GM12878 (cell line): ENCODE data around the gene CSMD2. TPM values are rescaled to one million over a fixed set of nuclear protein-coding genes. Genes with fewer than 3 reads are reported as not detected.

Source experiments
- ATAC-seq: fragments of 200-7000 bp; cut with Tn5 transposase; 3 replicates; pipeline ENCODE4 v1.9.1; 2020; ENCODE audit warnings: mild to moderate bottlenecking, moderate library complexity
- BruUV-seq: library from RNA; stranded (reverse); fragments of 400-500 nt; replicated peaks from 2 replicates; lab custom pipeline; 2021; lab: Mats Ljungman, UMichigan
- CTCF ChIA-PET: fragments of 300-600 bp; sonication (Branson Sonifier 250); formaldehyde crosslinking; extraction: SDS; loops from one replicate; lab custom pipeline; 2021; ENCODE audit warnings: inconsistent platforms; lab: Yijun Ruan, JAX
- POLR2A ChIA-PET: fragments of 350-600 bp; formaldehyde crosslinking; extraction: SDS; loops from one replicate; lab custom pipeline; 2021; ENCODE audit warnings: inconsistent platforms; lab: Charles Lee
- RAD21 ChIA-PET: fragments of 300-600 bp; sonication (Branson Sonifier 250); formaldehyde crosslinking; loops from one replicate; lab custom pipeline; 2023; ENCODE audit warnings: antibody characterized with exemption; ENCODE audit not compliant: unreplicated experiment; lab: Charles Lee
- SMC1A ChIA-PET: fragments of 300-600 bp; sonication (Branson Sonifier 250); formaldehyde crosslinking; loops from one replicate; lab custom pipeline; 2023; ENCODE audit not compliant: unreplicated experiment, uncharacterized antibody; lab: Charles Lee
- DNase-seq: peaks from one replicate; pipeline ENCODE4 v3.0.0-alpha.2; 2011; ENCODE audit warnings: low read depth, low spot score
- FAIRE-seq: peaks from 3 replicates; lab custom pipeline; 2011; peaks lifted over from hg19 to GRCh38; lab: Jason Lieb, UNC
- H2AFZ ChIP-seq: 2 replicates; pipeline ENCODE4 v1.6.0; 2011; ENCODE audit warnings: low read depth, low read length, control low read depth; ENCODE audit not compliant: control insufficient read depth
- H3K27ac ChIP-seq: 2 replicates; pipeline ENCODE4 v1.5.1; 2011; ENCODE audit warnings: control low read depth; ENCODE audit not compliant: control insufficient read depth, insufficient read depth
- H3K27me3 ChIP-seq, 2 experiments: replicated peaks in 1 of 2; 2 replicates each; pipeline versions ENCODE4 v1.6.0 to v1.6.1; 2011; ENCODE audit warnings: low read length in 1 of 2; ENCODE audit not compliant: control insufficient read depth in 2 of 2, insufficient read depth in 2 of 2
- H3K36me3 ChIP-seq, 2 experiments: 2 replicates each; pipeline ENCODE4 v1.5.1; 2011; ENCODE audit warnings: low read length in 1 of 2; ENCODE audit not compliant: control insufficient read depth in 2 of 2, insufficient read depth in 2 of 2
- H3K4me1 ChIP-seq: 2 replicates; pipeline ENCODE4 v1.6.1; 2011; ENCODE audit warnings: mild to moderate bottlenecking, low read length, moderate library complexity, mixed read lengths; ENCODE audit not compliant: control insufficient read depth, insufficient read depth
- H3K4me2 ChIP-seq: 2 replicates; pipeline ENCODE4 v1.6.0; 2011; ENCODE audit warnings: control low read depth; ENCODE audit not compliant: control insufficient read depth, insufficient read depth
- H3K4me3 ChIP-seq: fragments of 200-600 bp; sonication (generic); 2 replicates; pipeline ENCODE4 v1.5.1; 2016
- H3K79me2 ChIP-seq: 2 replicates; pipeline ENCODE4 v1.6.0; 2011; ENCODE audit warnings: low read length; ENCODE audit not compliant: control insufficient read depth, insufficient read depth
- H3K9ac ChIP-seq: 2 replicates; pipeline ENCODE4 v1.8.0; 2011; ENCODE audit warnings: low read length, control low read depth, mixed read lengths; ENCODE audit not compliant: control insufficient read depth, insufficient read depth
- H3K9me3 ChIP-seq: replicated peaks from 3 replicates; pipeline ENCODE4 v1.5.1; 2011; ENCODE audit warnings: mild to moderate bottlenecking, low read length; ENCODE audit not compliant: control insufficient read depth, insufficient read depth
- H4K20me1 ChIP-seq: 2 replicates; pipeline ENCODE4 v1.6.0; 2011; ENCODE audit not compliant: control insufficient read depth, insufficient read depth
- CBFB ChIP-seq: IDR thresholded peaks from 2 replicates; pipeline ENCODE4 v1.6.1; 2016; ENCODE audit warnings: antibody characterized with exemption, low read depth
- CBX3 ChIP-seq: fragments of 200-600 bp; sonication (generic); IDR thresholded peaks from 2 replicates; pipeline ENCODE4 v1.6.1; 2016; ENCODE audit warnings: low read depth, borderline replicate concordance
- JUND ChIP-seq: IDR thresholded peaks from 2 replicates; pipeline ENCODE4 v1.6.1; 2012; ENCODE audit warnings: low read depth, mild to moderate bottlenecking, low read length, improper control_type of control experiment, moderate library complexity
- MYB ChIP-seq: fragments of 150-350 bp; IDR thresholded peaks from 2 replicates; pipeline ENCODE4 v1.6.1; 2014; ENCODE audit warnings: mild to moderate bottlenecking, low read depth, low read length, borderline replicate concordance
- NRF1 ChIP-seq: conservative IDR thresholded peaks from 2 replicates; pipeline ENCODE4 v1.6.1; 2011; ENCODE audit warnings: mild to moderate bottlenecking, low read depth, low read length, improper control_type of control experiment
- POLR2AphosphoS2 ChIP-seq: IDR thresholded peaks from 2 replicates; pipeline ENCODE4 v1.6.1; 2011; ENCODE audit warnings: low read depth, mild to moderate bottlenecking, low read length, improper control_type of control experiment, moderate library complexity
- RFX5 ChIP-seq: IDR thresholded peaks from 2 replicates; pipeline ENCODE4 v1.6.1; 2011; ENCODE audit warnings: low read depth, low read length, improper control_type of control experiment
- SIX5 ChIP-seq: IDR thresholded peaks from 2 replicates; pipeline ENCODE4 v1.6.1; 2011; ENCODE audit warnings: mild to moderate bottlenecking, low read depth, low read length, moderate library complexity; ENCODE audit not compliant: severe bottlenecking
- SREBF1 ChIP-seq: IDR thresholded peaks from 2 replicates; pipeline ENCODE4 v1.6.1; 2012; ENCODE audit warnings: mild to moderate bottlenecking, low read length
- WGBS: methylation state at CpG from one replicate; pipeline ENCODE4 v1.1.6; 2016; ENCODE audit warnings: low lambda C conversion rate; ENCODE audit not compliant: insufficient replicate concordance, insufficient coverage; ENCODE audit errors: missing lambda C conversion rate; 5-methylcytosine and 5-hydroxymethylcytosine counted together
- in situ Hi-C: fragments of 300-500 bp; cut with MboI; formaldehyde crosslinking; loops from 9 replicates; pipeline ENCODE4 v1.14.3; 2018; ENCODE audit warnings: mixed read lengths
- intact Hi-C: fragments of 100-400 bp; cut with micrococcal nuclease; formaldehyde crosslinking; loops from one replicate; pipeline ENCODE4 v1.14.2; 2022; ENCODE audit not compliant: unreplicated experiment
- polyA plus RNA-seq, 11 experiments: library from polyadenylated mRNA; depleted of rRNA in 4 of 11; unstranded in 6 of 11; stranded (reverse) in 5 of 11; fragments of >200 nt; fragmentation: Nextera tagmentation in 4 of 11; fragmentation: Illumina TruSeq in 1 of 11; extraction: Ambion mirVana in 4 of 11; extraction: Trizol in 1 of 11; gene quantifications; 1 replicate in 1 of 11; 2 replicates in 10 of 11; pipeline versions ENCODE4 v1.2.1 to v1.2.3, GENCODE V29; 2011 to 2016; ENCODE audit warnings: inconsistent platforms in 2 of 11, missing spikeins in 2 of 11, low read depth in 1 of 11
- total RNA-seq, 4 experiments: library from RNA; depleted of rRNA in 3 of 4; stranded (reverse); fragments of >200 nt in 3 of 4; fragmentation: Illumina TruSeq in 1 of 4; extraction: Trizol in 1 of 4; gene quantifications; 2 replicates each; pipeline versions ENCODE4 v1.2.1 to v1.2.3, GENCODE V29; 2013 to 2021
- TF ChIP-seq, protein P1 (sequence below): fragments of 150-350 bp; IDR thresholded peaks from 2 replicates; pipeline ENCODE4 v1.6.1; 2014; ENCODE audit warnings: mild to moderate bottlenecking, low read depth, low read length
- TF ChIP-seq, protein P2 (sequence below): fragments of 450-650 bp; IDR thresholded peaks from 2 replicates; pipeline ENCODE4 v1.6.1; 2017; ENCODE audit warnings: low read depth, mild to moderate bottlenecking, moderate library complexity

The CSMD2 gene
- total and polyA plus RNA-seq, 10 of the 15 experiments (the other 5 are each of a cell fraction or from before 2014, with no cell fraction given) = under 0.01 TPM; not detected in 9

DNA sequence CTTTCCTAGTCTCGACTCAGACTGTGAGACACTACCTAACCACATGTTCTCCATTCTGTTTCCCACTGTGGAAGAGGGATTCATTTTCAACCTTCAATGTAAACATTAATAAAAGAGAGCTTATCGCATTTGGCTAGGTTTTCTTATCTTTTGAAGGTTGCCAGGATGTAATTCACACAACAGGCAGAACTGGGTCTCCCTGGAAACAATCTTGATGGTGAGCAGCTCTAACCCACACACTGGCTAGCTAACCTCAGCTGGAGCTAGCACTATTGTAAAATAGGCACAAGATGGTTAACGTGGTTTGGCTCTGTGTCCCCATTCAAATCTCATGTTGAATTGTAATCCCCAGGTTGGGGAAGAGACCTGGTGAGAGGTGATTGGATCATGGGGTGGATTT lies 617.5 kb downstream of the CSMD2 start (continued):
- TF ChIP-seq, protein P1, sequence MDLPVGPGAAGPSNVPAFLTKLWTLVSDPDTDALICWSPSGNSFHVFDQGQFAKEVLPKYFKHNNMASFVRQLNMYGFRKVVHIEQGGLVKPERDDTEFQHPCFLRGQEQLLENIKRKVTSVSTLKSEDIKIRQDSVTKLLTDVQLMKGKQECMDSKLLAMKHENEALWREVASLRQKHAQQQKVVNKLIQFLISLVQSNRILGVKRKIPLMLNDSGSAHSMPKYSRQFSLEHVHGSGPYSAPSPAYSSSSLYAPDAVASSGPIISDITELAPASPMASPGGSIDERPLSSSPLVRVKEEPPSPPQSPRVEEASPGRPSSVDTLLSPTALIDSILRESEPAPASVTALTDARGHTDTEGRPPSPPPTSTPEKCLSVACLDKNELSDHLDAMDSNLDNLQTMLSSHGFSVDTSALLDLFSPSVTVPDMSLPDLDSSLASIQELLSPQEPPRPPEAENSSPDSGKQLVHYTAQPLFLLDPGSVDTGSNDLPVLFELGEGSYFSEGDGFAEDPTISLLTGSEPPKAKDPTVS = no peak
- TF ChIP-seq NRF1 (no peak), POLR2AphosphoS2 (no peak), CBFB (no peak), MYB (no peak), RFX5 (no peak), SIX5 (no peak), SREBF1 (no peak), JUND (no peak)

DNA sequence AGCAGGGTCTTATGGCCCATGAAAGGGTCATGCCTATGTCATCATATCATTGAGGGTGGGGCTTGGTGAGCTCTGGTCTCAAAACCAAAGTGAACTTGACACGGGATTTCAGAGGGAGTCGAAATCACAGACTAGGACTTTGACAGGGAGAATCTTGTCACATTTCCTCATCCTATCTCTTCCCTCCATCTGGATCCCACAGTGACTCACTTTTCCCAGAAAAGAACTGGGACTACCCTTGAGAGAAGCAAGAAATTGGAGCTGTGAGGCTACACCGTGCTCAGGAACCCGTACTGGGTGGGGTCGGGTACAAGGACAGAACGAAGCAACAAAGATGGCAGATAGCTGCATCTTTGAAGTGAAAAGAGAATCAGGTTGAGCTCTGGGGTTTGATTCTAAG lies 623.1 kb downstream of the CSMD2 start:
- Histone ChIP-seq H4K20me1 (no peaks in the 10 kb centered on the region), H3K4me2 (no peak overlapping the region), H3K4me3 (no peak overlapping the region), H3K4me1 (no peaks in the 10 kb centered on the region), H3K27ac (no peak overlapping the region), H3K27me3 (no peaks in the 10 kb centered on the region; a peak in 2 of 4 replicates), H3K36me3 (no peaks in the 10 kb centered on the region), H3K9ac (no peak overlapping the region), H3K9me3 (no peaks in the 10 kb centered on the region), H2AFZ (no peak overlapping the region), H3K79me2 (no peaks in the 10 kb centered on the region)
- CTCF ChIA-PET = no interaction called here
- RAD21 ChIA-PET = no interaction called here
- DNase-seq = no peak
- in situ Hi-C loops = no loop called here
- intact Hi-C loops = no loop called here
- TF ChIP-seq, protein P2, sequence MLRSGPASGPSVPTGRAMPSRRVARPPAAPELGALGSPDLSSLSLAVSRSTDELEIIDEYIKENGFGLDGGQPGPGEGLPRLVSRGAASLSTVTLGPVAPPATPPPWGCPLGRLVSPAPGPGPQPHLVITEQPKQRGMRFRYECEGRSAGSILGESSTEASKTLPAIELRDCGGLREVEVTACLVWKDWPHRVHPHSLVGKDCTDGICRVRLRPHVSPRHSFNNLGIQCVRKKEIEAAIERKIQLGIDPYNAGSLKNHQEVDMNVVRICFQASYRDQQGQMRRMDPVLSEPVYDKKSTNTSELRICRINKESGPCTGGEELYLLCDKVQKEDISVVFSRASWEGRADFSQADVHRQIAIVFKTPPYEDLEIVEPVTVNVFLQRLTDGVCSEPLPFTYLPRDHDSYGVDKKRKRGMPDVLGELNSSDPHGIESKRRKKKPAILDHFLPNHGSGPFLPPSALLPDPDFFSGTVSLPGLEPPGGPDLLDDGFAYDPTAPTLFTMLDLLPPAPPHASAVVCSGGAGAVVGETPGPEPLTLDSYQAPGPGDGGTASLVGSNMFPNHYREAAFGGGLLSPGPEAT = no peak
- TF ChIP-seq CBX3 = no peak
- no peak for ATAC-seq
- no peak for FAIRE-seq
- BruUV-seq = no TSS peak
- WGBS = 15% methylated on average over 6 of the region's 6 CpGs
- POLR2A ChIA-PET = no interaction called here
- SMC1A ChIA-PET = no interaction called here
